SK-N-MC (cell line): ENCODE results near the gene RIN3.

Experiments used
- EZH2 ChIP-seq: fragments of 200-600 bp; sonication (generic); IDR thresholded peaks from one replicate; pipeline ENCODE4 v1.6.1; 2017; ENCODE audit warnings: antibody characterized with exemption
- FOXP2 ChIP-seq: optimal IDR thresholded peaks from 2 replicates; pipeline ENCODE3; 2011; ENCODE audit warnings: mild to moderate bottlenecking, moderate library complexity; ENCODE audit not compliant: insufficient read depth; ENCODE audit errors: extremely low read length, control extremely low read depth
- POLR2AphosphoS5 ChIP-seq: IDR thresholded peaks from 2 replicates; pipeline ENCODE4 v1.6.1; 2012; ENCODE audit warnings: mild to moderate bottlenecking, low read depth, low read length, borderline replicate concordance

- TF ChIP-seq FOXP2: no peak
- TF ChIP-seq EZH2: no peak
- no peak for TF ChIP-seq POLR2AphosphoS5
Measured at GRCh38 chr14:92492258-92492657, 21.3 kb upstream of the RIN3 start.
